ENCODE measurements around the gene TP53INP2.

- TF ChIP-seq TCF12 (IDR thresholded peaks at IDR 0.05) (no peak), POLR2AphosphoS5 (IDR thresholded peaks at IDR 0.05; ENCODE audit: low read depth, low read length) (no peak), CTCF (IDR thresholded peaks at IDR 0.05) (no peak), RAD21 (IDR thresholded peaks at IDR 0.05; ENCODE audit: low read length) (no peak)
- TF ChIP-seq, protein P1, sequence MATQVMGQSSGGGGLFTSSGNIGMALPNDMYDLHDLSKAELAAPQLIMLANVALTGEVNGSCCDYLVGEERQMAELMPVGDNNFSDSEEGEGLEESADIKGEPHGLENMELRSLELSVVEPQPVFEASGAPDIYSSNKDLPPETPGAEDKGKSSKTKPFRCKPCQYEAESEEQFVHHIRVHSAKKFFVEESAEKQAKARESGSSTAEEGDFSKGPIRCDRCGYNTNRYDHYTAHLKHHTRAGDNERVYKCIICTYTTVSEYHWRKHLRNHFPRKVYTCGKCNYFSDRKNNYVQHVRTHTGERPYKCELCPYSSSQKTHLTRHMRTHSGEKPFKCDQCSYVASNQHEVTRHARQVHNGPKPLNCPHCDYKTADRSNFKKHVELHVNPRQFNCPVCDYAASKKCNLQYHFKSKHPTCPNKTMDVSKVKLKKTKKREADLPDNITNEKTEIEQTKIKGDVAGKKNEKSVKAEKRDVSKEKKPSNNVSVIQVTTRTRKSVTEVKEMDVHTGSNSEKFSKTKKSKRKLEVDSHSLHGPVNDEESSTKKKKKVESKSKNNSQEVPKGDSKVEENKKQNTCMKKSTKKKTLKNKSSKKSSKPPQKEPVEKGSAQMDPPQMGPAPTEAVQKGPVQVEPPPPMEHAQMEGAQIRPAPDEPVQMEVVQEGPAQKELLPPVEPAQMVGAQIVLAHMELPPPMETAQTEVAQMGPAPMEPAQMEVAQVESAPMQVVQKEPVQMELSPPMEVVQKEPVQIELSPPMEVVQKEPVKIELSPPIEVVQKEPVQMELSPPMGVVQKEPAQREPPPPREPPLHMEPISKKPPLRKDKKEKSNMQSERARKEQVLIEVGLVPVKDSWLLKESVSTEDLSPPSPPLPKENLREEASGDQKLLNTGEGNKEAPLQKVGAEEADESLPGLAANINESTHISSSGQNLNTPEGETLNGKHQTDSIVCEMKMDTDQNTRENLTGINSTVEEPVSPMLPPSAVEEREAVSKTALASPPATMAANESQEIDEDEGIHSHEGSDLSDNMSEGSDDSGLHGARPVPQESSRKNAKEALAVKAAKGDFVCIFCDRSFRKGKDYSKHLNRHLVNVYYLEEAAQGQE (IDR thresholded peaks at IDR 0.05; ENCODE audit: low read depth, low read length), result no peak
Measured at GRCh38 chr20:34710861-34711574, 6.9 kb downstream of the TP53INP2 start.
